GM12801 (cell line): ENCODE data around the gene WTAP.

Source experiments
- CTCF ChIP-seq: IDR thresholded peaks from one replicate; pipeline ENCODE4 v1.5.1; 2011; ENCODE audit warnings: control low read depth; ENCODE audit not compliant: insufficient read length; ENCODE audit errors: extremely low read depth

The WTAP gene

GRCh38 chr6:159726918-159727716 lies at the start of gene WTAP:
WTAP (plus strand) TSS chr6:159727506; CDS start chr6:159736266, 8,760 bp downstream.
- no peak for TF ChIP-seq CTCF

GRCh38 chr6:159677506-159678165 lies 49.7 kb upstream of the WTAP start:
- TF ChIP-seq CTCF, result no peak

GRCh38 chr6:159678574-159678973 lies 48.7 kb upstream of the WTAP start:
- no peak for TF ChIP-seq CTCF

GRCh38 chr6:159679091-159680077 lies 47.9 kb upstream of the WTAP start:
- no peak for TF ChIP-seq CTCF

GRCh38 chr6:159680104-159680503 lies 47.2 kb upstream of the WTAP start:
- no peak for TF ChIP-seq CTCF

- TF ChIP-seq CTCF, result no peak
Measured at GRCh38 chr6:159681191-159681880, 46.0 kb upstream of the WTAP start.

GRCh38 chr6:159682295-159682694 lies 45.0 kb upstream of the WTAP start:
- no peak for TF ChIP-seq CTCF
